NCI-H1436 treated with DMSO at 0.1 percent for 48 hours (cell line): ENCODE data around the gene LEFTY1.
"Not testable (repeated sequence)": the region's sequence is repeated elsewhere in the genome, so short reads cannot be mapped to it uniquely, and the experiment has no call there.

Experiments
- DNase-seq: peaks from one replicate; lab custom pipeline; 2025; lab: John Stamatoyannopoulos, UW

LEFTY1 gene

GRCh38 chr1:225887554-225888288 lies 1.2 kb downstream of the LEFTY1 start:
- DNase-seq: not testable (repeated sequence)

- no peak for DNase-seq
Observed at GRCh38 chr1:225887030-225887314, 2.0 kb downstream of the LEFTY1 start.

GRCh38 chr1:225886159-225887029 lies 2.6 kb downstream of the LEFTY1 start:
- DNase-seq: no peak

GRCh38 chr1:225885336-225885735 lies 3.6 kb downstream of the LEFTY1 start:
- DNase-seq: no peak

GRCh38 chr1:225883616-225884265 lies 5.2 kb downstream of the LEFTY1 start:
- DNase-seq: no peak

- DNase-seq: no peak
Observed at GRCh38 chr1:225882694-225883615, 6.0 kb downstream of the LEFTY1 start.

GRCh38 chr1:225881959-225882693 lies 6.8 kb downstream of the LEFTY1 start, which contains the start of gene TMEM63A:
TMEM63A (minus strand) TSS chr1:225882380; CDS start chr1:225877580, 4,800 bp downstream.
- no peak for DNase-seq

GRCh38 chr1:225881081-225881958 lies 7.6 kb downstream of the LEFTY1 start:
- no peak for DNase-seq

- no peak for DNase-seq
Observed at GRCh38 chr1:225880636-225881035, 8.3 kb downstream of the LEFTY1 start.

- DNase-seq: no peak
Observed at GRCh38 chr1:225880222-225880588, 8.7 kb downstream of the LEFTY1 start.

- DNase-seq: no peak
Observed at GRCh38 chr1:225879521-225880221, 9.3 kb downstream of the LEFTY1 start.

GRCh38 chr1:225878282-225878681 lies 10.7 kb downstream of the LEFTY1 start:
- no peak for DNase-seq

- DNase-seq: no peak
Observed at GRCh38 chr1:225877580-225877979, 11.4 kb downstream of the LEFTY1 start.

- no peak for DNase-seq
Observed at GRCh38 chr1:225876900-225877510, 11.9 kb downstream of the LEFTY1 start.

- no peak for DNase-seq
Observed at GRCh38 chr1:225875044-225875815, 13.7 kb downstream of the LEFTY1 start.

GRCh38 chr1:225874431-225874830 lies 14.5 kb downstream of the LEFTY1 start:
- DNase-seq: no peak

GRCh38 chr1:225873281-225873850 lies 15.6 kb downstream of the LEFTY1 start:
- no peak for DNase-seq

- no peak for DNase-seq
Observed at GRCh38 chr1:225872075-225872430, 16.9 kb downstream of the LEFTY1 start.
